DMS 273 (cell line): Measurements from ENCODE around the gene OR6V1.
A peak's percentile ranks its signal among the peaks of the same experiment; 100 is the strongest.
"Not testable (repeated sequence)": the region's sequence is repeated elsewhere in the genome, so short reads cannot be mapped to it uniquely, and the experiment has no call there.

Experiments used
- DNase-seq: peaks from one replicate; lab custom pipeline; 2025; ENCODE audit not compliant: unreplicated experiment; lab: John Stamatoyannopoulos, UW

OR6V1 gene

GRCh38 chr7:143042790-143043271 is 9.3 kb upstream of the OR6V1 start:
- no peak for DNase-seq

GRCh38 chr7:143043391-143043790 is 8.8 kb upstream of the OR6V1 start:
- DNase-seq = no peak

GRCh38 chr7:143046426-143046851 is 5.7 kb upstream of the OR6V1 start:
- peak; percentile 8 for DNase-seq

- DNase-seq = no peak
Observed at GRCh38 chr7:143047326-143047725, 4.8 kb upstream of the OR6V1 start.

GRCh38 chr7:143048827-143049226 is 3.3 kb upstream of the OR6V1 start:
- no peak for DNase-seq

- DNase-seq = no peak
Observed at GRCh38 chr7:143049362-143049761, 2.8 kb upstream of the OR6V1 start.

- no peak for DNase-seq
Observed at GRCh38 chr7:143050931-143051330, 1.2 kb upstream of the OR6V1 start.

GRCh38 chr7:143054621-143055020 is 2.5 kb downstream of the OR6V1 start:
- no peak for DNase-seq

- DNase-seq = no peak
Observed at GRCh38 chr7:143055754-143056153, 3.6 kb downstream of the OR6V1 start.

GRCh38 chr7:143063741-143064140 is 11.6 kb downstream of the OR6V1 start:
- DNase-seq = no peak

GRCh38 chr7:143068446-143068845 is 16.3 kb downstream of the OR6V1 start:
- no peak for DNase-seq

GRCh38 chr7:143069912-143070500 is 17.9 kb downstream of the OR6V1 start:
- no peak for DNase-seq

- DNase-seq = no peak
Observed at GRCh38 chr7:143073556-143073955, 21.4 kb downstream of the OR6V1 start.

- no peak for DNase-seq
Observed at GRCh38 chr7:143074141-143074540, 22.0 kb downstream of the OR6V1 start.

- no peak for DNase-seq
Observed at GRCh38 chr7:143085109-143085508, 33.0 kb downstream of the OR6V1 start.

- DNase-seq = not testable (repeated sequence)
Observed at GRCh38 chr7:143085610-143086009, 33.5 kb downstream of the OR6V1 start.

GRCh38 chr7:143088549-143089231 is 36.5 kb downstream of the OR6V1 start:
- DNase-seq = not testable (repeated sequence)

- no peak for DNase-seq
Observed at GRCh38 chr7:143096146-143096545, 44.0 kb downstream of the OR6V1 start.

GRCh38 chr7:143099579-143099978 is 47.4 kb downstream of the OR6V1 start:
- not testable (repeated sequence) for DNase-seq
